GM10248 (cell line): ENCODE data around the gene ZSWIM6.

Source experiments
- CTCF ChIA-PET: fragments of 300-600 bp; sonication (Branson Sonifier 250); formaldehyde crosslinking; extraction: SDS; loops from one replicate; lab custom pipeline; 2021; ENCODE audit warnings: antibody characterized with exemption; lab: Yijun Ruan, JAX
- POLR2A ChIA-PET: fragments of 350-650 bp; sonication (Branson Sonifier 250); formaldehyde crosslinking; extraction: SDS; loops from one replicate; lab custom pipeline; 2020; ENCODE audit warnings: antibody characterized with exemption; lab: Yijun Ruan, JAX
- DNase-seq: peaks from one replicate; pipeline ENCODE4 v3.0.0; 2012; ENCODE audit errors: extremely low spot score
- TF ChIP-seq, protein P1 (sequence below): IDR thresholded peaks from 2 replicates; pipeline ENCODE4 v1.5.1; 2012; ENCODE audit warnings: mild to moderate bottlenecking, low read depth; ENCODE audit errors: extremely low read depth, missing control alignments, control extremely low read depth

ZSWIM6 gene

DNA sequence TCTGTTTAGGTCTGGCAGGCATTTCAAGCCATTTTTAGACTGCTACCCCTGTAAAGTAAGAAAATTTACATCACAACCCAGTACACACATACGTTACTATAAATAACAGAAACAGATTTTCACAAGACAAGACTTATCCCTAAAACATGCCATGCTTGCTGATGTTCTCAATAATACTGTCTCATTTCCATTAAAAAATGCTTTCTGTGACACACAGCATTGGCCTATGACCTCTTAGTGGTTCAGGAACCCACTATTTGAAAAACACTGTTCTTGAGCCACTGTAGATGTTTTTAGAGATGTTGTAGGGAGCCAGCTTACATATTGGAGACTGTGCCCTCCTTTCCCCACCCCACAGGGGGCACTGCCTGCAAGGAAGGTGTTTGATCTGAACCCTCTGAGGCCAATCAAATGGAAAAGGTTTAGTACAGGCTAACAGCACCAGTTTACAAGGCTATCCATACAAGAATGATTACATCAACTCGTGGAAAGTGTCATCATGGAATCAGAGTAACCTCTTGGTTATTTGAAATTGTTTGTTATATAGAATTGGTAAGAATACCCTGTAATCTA is 30.8 kb downstream of the ZSWIM6 start:
- ChIA-PET CTCF (no interaction called here), POLR2A (no interaction called here)
- TF ChIP-seq, protein P1, sequence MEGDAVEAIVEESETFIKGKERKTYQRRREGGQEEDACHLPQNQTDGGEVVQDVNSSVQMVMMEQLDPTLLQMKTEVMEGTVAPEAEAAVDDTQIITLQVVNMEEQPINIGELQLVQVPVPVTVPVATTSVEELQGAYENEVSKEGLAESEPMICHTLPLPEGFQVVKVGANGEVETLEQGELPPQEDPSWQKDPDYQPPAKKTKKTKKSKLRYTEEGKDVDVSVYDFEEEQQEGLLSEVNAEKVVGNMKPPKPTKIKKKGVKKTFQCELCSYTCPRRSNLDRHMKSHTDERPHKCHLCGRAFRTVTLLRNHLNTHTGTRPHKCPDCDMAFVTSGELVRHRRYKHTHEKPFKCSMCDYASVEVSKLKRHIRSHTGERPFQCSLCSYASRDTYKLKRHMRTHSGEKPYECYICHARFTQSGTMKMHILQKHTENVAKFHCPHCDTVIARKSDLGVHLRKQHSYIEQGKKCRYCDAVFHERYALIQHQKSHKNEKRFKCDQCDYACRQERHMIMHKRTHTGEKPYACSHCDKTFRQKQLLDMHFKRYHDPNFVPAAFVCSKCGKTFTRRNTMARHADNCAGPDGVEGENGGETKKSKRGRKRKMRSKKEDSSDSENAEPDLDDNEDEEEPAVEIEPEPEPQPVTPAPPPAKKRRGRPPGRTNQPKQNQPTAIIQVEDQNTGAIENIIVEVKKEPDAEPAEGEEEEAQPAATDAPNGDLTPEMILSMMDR = no peak
- DNase-seq = no peak

DNA sequence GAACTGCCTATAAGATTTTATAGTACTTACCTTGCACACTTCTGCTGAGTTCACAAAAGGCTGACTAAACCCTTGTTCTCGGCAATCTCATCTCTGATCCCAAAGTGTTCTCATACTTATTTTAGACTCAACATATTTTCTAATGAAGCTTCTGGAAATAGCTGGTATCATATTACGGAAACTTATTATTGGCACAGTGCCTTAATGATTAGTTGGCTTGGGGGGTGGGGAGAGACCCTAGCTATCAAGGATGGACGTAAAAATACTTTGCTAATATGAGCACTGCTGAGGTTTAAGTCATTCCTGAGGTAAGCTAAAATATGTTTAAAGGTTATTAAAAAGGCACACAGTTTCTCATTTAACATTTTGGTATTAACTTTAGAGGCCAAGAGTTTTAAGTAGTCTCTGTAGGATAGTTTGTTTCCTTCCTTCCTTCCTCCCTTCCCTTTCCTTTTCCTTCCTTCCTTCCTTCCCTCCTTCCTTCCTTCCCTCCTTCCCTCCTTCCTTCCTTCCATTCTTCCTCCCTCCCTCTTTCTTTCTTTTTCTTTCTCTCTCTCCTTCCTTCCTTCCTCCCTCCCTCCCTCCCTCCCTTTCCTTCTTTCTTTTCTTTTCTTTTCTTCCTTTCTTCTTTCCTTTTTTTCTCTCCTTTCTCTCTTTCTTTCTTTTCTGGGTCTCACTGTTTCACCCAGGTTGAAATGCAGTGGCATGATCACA is 31.5 kb downstream of the ZSWIM6 start:
- DNase-seq = no peak
- ChIA-PET CTCF (interaction anchor here (1.0 kb wide), 1 partner anchor 10 kb away, joined by 3 read pairs; no protein-coding TSS in a partner anchor), POLR2A (no interaction called here)

DNA sequence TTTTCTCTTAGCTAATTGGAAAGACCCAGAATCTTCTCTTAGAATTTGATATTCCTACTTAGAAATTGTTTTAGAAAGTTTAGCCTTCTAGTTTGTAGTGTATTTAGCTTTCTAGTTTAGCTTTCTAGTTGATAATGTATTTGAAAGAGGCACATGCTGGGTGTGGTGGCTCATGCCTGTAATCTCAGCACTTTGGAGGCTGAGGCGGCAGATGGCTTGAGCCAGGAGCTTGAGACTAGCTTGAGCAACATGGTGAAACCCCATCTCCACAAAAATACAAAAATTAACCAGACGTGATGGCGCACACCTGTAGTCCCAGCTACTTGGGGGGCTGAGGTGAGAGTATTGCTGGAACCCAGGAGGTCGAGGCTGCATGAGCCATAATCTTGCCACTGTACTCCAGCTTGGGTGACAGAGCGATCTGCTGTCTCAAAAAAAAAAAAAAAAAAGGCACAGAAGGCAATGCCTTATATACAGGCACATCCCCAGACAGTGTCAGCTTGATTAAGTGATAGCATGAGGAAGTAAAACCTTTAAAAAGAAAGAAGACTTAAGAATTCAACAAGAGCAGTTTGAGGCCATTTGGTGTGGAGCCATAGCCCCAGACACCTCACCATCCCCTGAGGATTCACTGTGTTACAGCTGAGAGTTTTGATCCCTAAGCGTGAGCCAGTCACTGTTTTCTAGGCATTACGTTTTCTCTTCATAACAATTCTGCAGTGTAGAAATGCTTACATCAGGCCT is 34.6 kb downstream of the ZSWIM6 start:
- ChIA-PET POLR2A (no interaction called here), CTCF (interaction anchor here (1.2 to 2.6 kb wide), 4 partner anchors 9 to 91 kb away, joined by 3 to 12 read pairs (median 4); no protein-coding TSS in a partner anchor)
- no peak for DNase-seq

More for the DNA sequence above, 31.5 kb downstream of the ZSWIM6 start:
- TF ChIP-seq, protein P1 = no peak

DNA sequence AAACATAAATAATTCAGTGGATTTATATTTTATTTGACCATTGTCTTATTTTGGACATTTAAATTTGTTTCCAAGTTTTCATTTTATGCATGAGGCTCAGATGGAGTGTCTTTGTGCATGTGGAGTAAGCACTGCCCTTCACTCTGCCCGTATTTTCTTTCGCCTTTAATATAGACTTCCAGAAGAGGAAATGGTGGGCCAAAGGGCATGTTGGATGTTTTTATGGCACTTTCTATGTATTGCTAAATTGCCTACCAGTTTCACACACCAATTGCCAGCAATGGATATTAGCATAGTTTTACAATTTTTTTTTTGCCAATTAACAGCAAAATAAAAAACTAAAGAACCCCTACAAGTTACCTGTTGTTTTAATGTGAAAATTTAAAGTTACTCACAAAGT is 38.4 kb downstream of the ZSWIM6 start:
- no peak for DNase-seq
- ChIA-PET CTCF (no interaction called here), POLR2A (no interaction called here)
- TF ChIP-seq, protein P1 = no peak

More for the DNA sequence above, 34.6 kb downstream of the ZSWIM6 start:
- TF ChIP-seq, protein P1 = no peak

DNA sequence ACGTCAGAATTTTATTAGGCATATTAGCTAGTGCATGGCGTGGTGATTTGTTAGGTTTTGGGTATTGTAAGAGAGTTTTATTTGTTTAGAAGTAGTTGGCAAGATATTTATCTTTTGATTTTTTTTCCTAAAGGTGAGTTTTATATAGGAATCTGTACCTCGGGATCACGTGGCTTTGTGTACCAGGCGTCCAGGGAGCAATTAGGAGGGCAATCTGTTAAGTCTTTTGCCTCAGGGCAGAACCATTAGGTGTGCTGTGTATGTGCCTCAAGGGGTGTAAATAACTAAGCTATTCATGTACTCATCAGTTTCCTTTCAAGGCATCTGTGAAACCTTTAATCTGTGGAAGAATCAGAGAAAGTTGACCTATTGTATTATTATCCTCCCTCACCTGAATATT is 39.4 kb downstream of the ZSWIM6 start:
- CTCF ChIA-PET = no interaction called here
- TF ChIP-seq, protein P1 = no peak
- POLR2A ChIA-PET = no interaction called here
- DNase-seq = no peak

DNA sequence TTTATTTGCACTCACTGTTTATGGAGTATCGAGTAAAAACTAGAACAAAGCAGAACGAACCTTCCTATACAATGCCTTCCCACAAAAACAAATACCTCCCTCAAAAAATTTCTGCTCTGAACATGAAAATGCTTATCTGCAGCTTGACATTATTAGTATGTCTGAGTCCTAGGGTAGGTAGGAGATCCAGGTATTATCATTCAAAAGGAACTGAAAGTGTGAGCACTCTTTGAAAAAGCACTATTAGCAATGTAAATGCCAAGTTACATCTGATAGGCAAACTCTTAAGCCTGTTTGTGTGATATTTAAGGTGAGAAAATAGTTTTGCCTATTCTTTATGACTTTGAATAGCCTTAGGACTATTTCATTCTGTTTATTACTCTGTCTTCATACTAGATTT is 47.6 kb downstream of the ZSWIM6 start:
- TF ChIP-seq, protein P1 = no peak
- POLR2A ChIA-PET = no interaction called here
- CTCF ChIA-PET = no interaction called here
- no peak for DNase-seq
